Nephron progenitor cell (in vitro differentiated cells): ENCODE results near the gene KLHDC9.
"Not testable (repeated sequence)": the region's sequence is repeated elsewhere in the genome, so short reads cannot be mapped to it uniquely, and the experiment has no call there.

ENCODE experiments used
- DNase-seq: peaks from one replicate; pipeline ENCODE4 v3.0.0; 2021
- H3K27ac Mint-ChIP-seq: 2 replicates; pipeline ENCODE4 v1.8.0; 2021; ENCODE audit warnings: mild to moderate bottlenecking, moderate library complexity, mixed read lengths
- H3K27me3 Mint-ChIP-seq: 2 replicates; pipeline ENCODE4 v1.8.0; 2021; ENCODE audit warnings: mild to moderate bottlenecking, low read depth, mixed read lengths; ENCODE audit not compliant: poor library complexity
- H3K36me3 Mint-ChIP-seq: 2 replicates; pipeline ENCODE4 v1.8.0; 2021; ENCODE audit warnings: low read depth, mixed read lengths
- H3K4me1 Mint-ChIP-seq: 2 replicates; pipeline ENCODE4 v1.8.0; 2021; ENCODE audit warnings: mixed read lengths
- H3K4me3 Mint-ChIP-seq: 2 replicates; pipeline ENCODE4 v1.8.0; 2021; ENCODE audit warnings: mild to moderate bottlenecking, moderate library complexity, mixed read lengths
- H3K9me3 Mint-ChIP-seq: 2 replicates; pipeline ENCODE4 v1.8.0; 2021; ENCODE audit warnings: mild to moderate bottlenecking, moderate library complexity, mixed read lengths
- CTCF ChIP-seq: fragments of 200-600 bp; sonication (generic); IDR thresholded peaks from 2 replicates; pipeline ENCODE4 v1.5.0; 2021; ENCODE audit warnings: antibody characterized with exemption

Gene KLHDC9

GRCh38 chr1:161054805-161055204 lies 43.4 kb upstream of the KLHDC9 start:
- no peak overlapping the region for H3K27ac Mint-ChIP-seq
- peaks cover 2% of the 10 kb centered on the region for H3K9me3 Mint-ChIP-seq
- no peak overlapping the region for H3K4me3 Mint-ChIP-seq
- peaks cover 14% of the 10 kb centered on the region for H3K27me3 Mint-ChIP-seq
- no peak for TF ChIP-seq CTCF
- peaks cover 6% of the 10 kb centered on the region for H3K4me1 Mint-ChIP-seq
- no peak for DNase-seq
- no peaks in the 10 kb centered on the region for H3K36me3 Mint-ChIP-seq

- Mint-ChIP-seq H3K36me3 (no peaks in the 10 kb centered on the region), H3K4me1 (peaks cover 8% of the 10 kb centered on the region), H3K27ac (peak overlapping the region; percentile 41), H3K27me3 (peaks cover 16% of the 10 kb centered on the region), H3K9me3 (no peaks in the 10 kb centered on the region), H3K4me3 (no peak overlapping the region)
- DNase-seq, result no peak
- no peak for TF ChIP-seq CTCF
Measured at GRCh38 chr1:161059293-161059692, 38.9 kb upstream of the KLHDC9 start.

- Mint-ChIP-seq H3K4me3 (no peak overlapping the region), H3K9me3 (no peaks in the 10 kb centered on the region), H3K36me3 (no peaks in the 10 kb centered on the region), H3K4me1 (peaks cover 8% of the 10 kb centered on the region), H3K27ac (no peak overlapping the region), H3K27me3 (peaks cover 20% of the 10 kb centered on the region)
- DNase-seq, result no peak
- no peak for TF ChIP-seq CTCF
Measured at GRCh38 chr1:161061419-161061818, 36.7 kb upstream of the KLHDC9 start.

- H3K27ac Mint-ChIP-seq, H3K36me3 Mint-ChIP-seq, H3K4me3 Mint-ChIP-seq, DNase-seq, H3K9me3 Mint-ChIP-seq: not testable (repeated sequence)
- H3K4me1 Mint-ChIP-seq, result peaks cover 15% of the 10 kb centered on the region
- H3K27me3 Mint-ChIP-seq, result peaks cover 19% of the 10 kb centered on the region
Measured at GRCh38 chr1:161063936-161064335, 34.2 kb upstream of the KLHDC9 start.

GRCh38 chr1:161065681-161066080 lies 32.5 kb upstream of the KLHDC9 start:
- H3K4me3 Mint-ChIP-seq, H3K9me3 Mint-ChIP-seq, H3K36me3 Mint-ChIP-seq, DNase-seq, H3K27ac Mint-ChIP-seq: not testable (repeated sequence)
- Mint-ChIP-seq H3K4me1 (peaks cover 12% of the 10 kb centered on the region), H3K27me3 (peaks cover 19% of the 10 kb centered on the region)

GRCh38 chr1:161066694-161067093 lies 31.5 kb upstream of the KLHDC9 start:
- no peak for TF ChIP-seq CTCF
- H3K9me3 Mint-ChIP-seq, result no peaks in the 10 kb centered on the region
- H3K36me3 Mint-ChIP-seq, result no peaks in the 10 kb centered on the region
- no peak for DNase-seq
- H3K4me3 Mint-ChIP-seq, result no peak overlapping the region
- peaks cover 12% of the 10 kb centered on the region for H3K4me1 Mint-ChIP-seq
- H3K27ac Mint-ChIP-seq, result no peak overlapping the region
- H3K27me3 Mint-ChIP-seq, result peaks cover 22% of the 10 kb centered on the region

GRCh38 chr1:161068306-161069234 lies 29.6 kb upstream of the KLHDC9 start:
- Mint-ChIP-seq H3K27ac (peak overlapping the region; percentile 62), H3K27me3 (peaks cover 16% of the 10 kb centered on the region), H3K9me3 (no peaks in the 10 kb centered on the region), H3K36me3 (no peaks in the 10 kb centered on the region), H3K4me1 (peaks cover 21% of the 10 kb centered on the region), H3K4me3 (no peak overlapping the region)
- no peak for DNase-seq
- no peak for TF ChIP-seq CTCF
